Measurements from ENCODE around the gene BSND. TPM values are rescaled to one million over a fixed set of nuclear protein-coding genes. Genes with fewer than 3 reads are reported as not detected.

The BSND gene
- total and polyA plus RNA-seq, 9 donors, result 0.10 to 0.46 (median 0.10) TPM; not detected in 6

GRCh38 chr1:55034476-55035133 lies 35.9 kb downstream of the BSND start:
- Histone ChIP-seq H3K36me3 (no peaks in the 10 kb centered on the region), H3K27me3 (no peaks in the 10 kb centered on the region), H3K4me1 (ENCODE audit: insufficient read depth) (no peaks in the 10 kb centered on the region), H3K9me3 (no peaks in the 10 kb centered on the region), H3K4me3 (no peak overlapping the region), H3K27ac (no peak overlapping the region)
- TF ChIP-seq CTCF (IDR thresholded peaks at IDR 0.05) (no peak), EP300 (IDR thresholded peaks at IDR 0.05) (no peak), POLR2A (IDR thresholded peaks at IDR 0.05) (no peak)
- intact Hi-C loops (cut with DNase I), result no loop called here
- no peak for DNase-seq
- 79 to 83% (median 82%) methylated on average over 6 of the region's 6 CpGs for WGBS, 3 donors

GRCh38 chr1:55035904-55036303 lies 37.2 kb downstream of the BSND start:
- Histone ChIP-seq H3K4me1 (ENCODE audit: insufficient read depth) (no peaks in the 10 kb centered on the region), H3K36me3 (no peaks in the 10 kb centered on the region), H3K27ac (no peak overlapping the region), H3K9me3 (no peaks in the 10 kb centered on the region), H3K27me3 (no peaks in the 10 kb centered on the region), H3K4me3 (no peak overlapping the region)
- no peak for TF ChIP-seq POLR2A (IDR thresholded peaks at IDR 0.05)
- no peak for TF ChIP-seq EP300 (IDR thresholded peaks at IDR 0.05)
- no peak for TF ChIP-seq CTCF (IDR thresholded peaks at IDR 0.05)
- DNase-seq, result no peak
- intact Hi-C loops (cut with DNase I), result no loop called here
- 69 to 82% (median 78%) methylated on average over 4 of the region's 4 CpGs for WGBS, 3 donors

GRCh38 chr1:55037733-55038551 lies 39.2 kb downstream of the BSND start:
- no peaks in the 10 kb centered on the region for H3K27me3 ChIP-seq
- H3K4me3 ChIP-seq, result no peak overlapping the region
- H3K27ac ChIP-seq, result no peak overlapping the region
- H3K4me1 ChIP-seq (ENCODE audit: insufficient read depth), result no peaks in the 10 kb centered on the region
- DNase-seq, result no peak
- H3K36me3 ChIP-seq, result no peaks in the 10 kb centered on the region
- TF ChIP-seq CTCF (IDR thresholded peaks at IDR 0.05), result no peak
- TF ChIP-seq EP300 (IDR thresholded peaks at IDR 0.05), result no peak
- TF ChIP-seq POLR2A (IDR thresholded peaks at IDR 0.05), result no peak
- intact Hi-C loops (cut with DNase I), result no loop called here
- 80 to 89% (median 82%) methylated on average over 8 of the region's 8 CpGs for WGBS, 3 donors
- no peaks in the 10 kb centered on the region for H3K9me3 ChIP-seq

GRCh38 chr1:55038552-55038838 lies 39.8 kb downstream of the BSND start:
- H3K4me1 ChIP-seq (ENCODE audit: insufficient read depth), result no peaks in the 10 kb centered on the region
- H3K27ac ChIP-seq, result no peak overlapping the region
- no peak overlapping the region for H3K4me3 ChIP-seq
- TF ChIP-seq EP300 (IDR thresholded peaks at IDR 0.05), result no peak
- no peak for TF ChIP-seq POLR2A (IDR thresholded peaks at IDR 0.05)
- no peak for TF ChIP-seq CTCF (IDR thresholded peaks at IDR 0.05)
- no peaks in the 10 kb centered on the region for H3K27me3 ChIP-seq
- H3K36me3 ChIP-seq, result no peaks in the 10 kb centered on the region
- H3K9me3 ChIP-seq, result no peaks in the 10 kb centered on the region
- 69 to 85% (median 76%) methylated on average over 3 of the region's 3 CpGs for WGBS, 3 donors
- DNase-seq, result no peak
- intact Hi-C loops (cut with DNase I), result no loop called here

Measured in ovary (tissue), 9 donors.